Caco-2 (cell line): ENCODE measurements around the gene RBPMS2. TPM values are rescaled to one million over a fixed set of nuclear protein-coding genes. Genes with fewer than 3 reads are reported as not detected.
A peak's percentile ranks its signal among the peaks of the same experiment; 100 is the strongest.

ENCODE experiments used
- BruUV-seq: library from RNA; stranded (reverse); fragments of 400-500 nt; replicated peaks from 2 replicates; lab custom pipeline; 2021; lab: Mats Ljungman, UMichigan
- CTCF ChIA-PET: fragments of 300-600 bp; sonication (Branson Sonifier 250); formaldehyde crosslinking; loops from one replicate; lab custom pipeline; 2022; ENCODE audit warnings: antibody characterized with exemption; lab: Charles Lee
- POLR2A ChIA-PET: fragments of 300-600 bp; sonication (Branson Sonifier 250); formaldehyde crosslinking; loops from one replicate; lab custom pipeline; 2022; ENCODE audit warnings: antibody characterized with exemption; lab: Charles Lee
- DNase-seq, 2 experiments: peaks; one replicate each; pipeline versions ENCODE4 v3.0.0 to v3.0.0-alpha.2; 2020 to 2022
- H3K27me3 ChIP-seq: replicated peaks from 2 replicates; pipeline ENCODE4 v1.6.0; 2011; ENCODE audit warnings: low read length; ENCODE audit not compliant: control insufficient read depth, insufficient read depth
- H3K36me3 ChIP-seq: 2 replicates; pipeline ENCODE4 v1.5.1; 2011; ENCODE audit warnings: low read length; ENCODE audit not compliant: control insufficient read depth, insufficient read depth
- H3K4me1 ChIP-seq: fragments of 250-450 bp; sonication (Bioruptor Pico); 2 replicates; pipeline ENCODE4 v1.5.1; 2020; ENCODE audit warnings: mild to moderate bottlenecking
- H3K4me3 ChIP-seq: 2 replicates; pipeline ENCODE4 v1.5.1; 2011; ENCODE audit warnings: low read depth, mild to moderate bottlenecking, control low read depth, low read length
- H3K9me3 ChIP-seq: fragments of 250-450 bp; sonication (Bioruptor Pico); 2 replicates; pipeline ENCODE4 v1.5.1; 2020; ENCODE audit warnings: mild to moderate bottlenecking, moderate library complexity
- H3K27ac Mint-ChIP-seq: one replicate; pipeline ENCODE4 v1.8.0; 2022; ENCODE audit warnings: mixed read lengths; ENCODE audit not compliant: unreplicated experiment
- H3K27me3 Mint-ChIP-seq: one replicate; pipeline ENCODE4 v1.8.0; 2022; ENCODE audit warnings: mixed read lengths; ENCODE audit not compliant: insufficient read depth, unreplicated experiment
- H3K36me3 Mint-ChIP-seq: one replicate; pipeline ENCODE4 v1.8.0; 2022; ENCODE audit warnings: mild to moderate bottlenecking, mixed read lengths; ENCODE audit not compliant: insufficient read depth, unreplicated experiment
- H3K4me1 Mint-ChIP-seq: one replicate; pipeline ENCODE4 v1.8.0; 2022; ENCODE audit warnings: low read depth, mixed read lengths; ENCODE audit not compliant: unreplicated experiment
- H3K4me3 Mint-ChIP-seq: one replicate; pipeline ENCODE4 v1.8.0; 2022; ENCODE audit warnings: mild to moderate bottlenecking, moderate library complexity, mixed read lengths; ENCODE audit not compliant: unreplicated experiment
- H3K9me3 Mint-ChIP-seq: one replicate; pipeline ENCODE4 v1.8.0; 2022; ENCODE audit warnings: mixed read lengths; ENCODE audit not compliant: unreplicated experiment
- intact Hi-C: fragments of 100-400 bp; cut with micrococcal nuclease; formaldehyde crosslinking; loops from one replicate; pipeline ENCODE4 v1.10.0; 2022; ENCODE audit not compliant: unreplicated experiment
- total RNA-seq: library from RNA; stranded (reverse); gene quantifications from 2 replicates; pipeline ENCODE4 v1.2.3, GENCODE V29; 2022
- TF ChIP-seq, protein P1 (sequence below), 2 experiments: fragments of 200-600 bp in 1 of 2; IDR thresholded peaks; 1 replicate in 1 of 2; 2 replicates in 1 of 2; pipeline versions ENCODE4 v1.5.1 to v1.8.0; 2011 to 2022; ENCODE audit warnings: antibody characterized with exemption in 1 of 2, control low read depth in 1 of 2, inconsistent platforms in 1 of 2, low read depth in 1 of 2, low read length in 1 of 2, mild to moderate bottlenecking in 1 of 2, moderate library complexity in 1 of 2; ENCODE audit not compliant: insufficient read depth in 1 of 2, severe bottlenecking in 1 of 2, unreplicated experiment in 1 of 2

Gene RBPMS2
- total RNA-seq, 1 experiment from 2014 or later, result 9.3 TPM

DNA sequence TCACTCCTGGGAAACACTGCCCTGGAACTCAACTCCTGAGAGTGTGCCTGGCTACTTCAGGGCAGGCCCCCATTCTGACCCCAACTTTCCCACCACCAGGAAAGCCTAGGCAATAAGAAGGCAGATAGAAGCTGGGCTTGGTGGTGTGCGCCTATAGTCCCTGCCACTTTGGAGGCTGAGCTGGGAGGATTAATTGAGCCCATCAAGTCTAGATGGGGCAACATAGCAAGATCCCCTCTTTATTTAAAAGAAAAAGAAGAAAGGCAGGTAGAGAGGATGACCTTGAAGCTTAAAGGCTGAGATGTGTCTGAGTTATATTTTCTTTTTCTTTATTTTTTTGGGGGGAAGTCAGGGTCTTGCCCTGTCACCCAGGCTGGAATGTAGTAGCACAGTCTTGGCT, 4.2 kb upstream of the RBPMS2 start:
- no peak for DNase-seq
- no peak overlapping the region for H3K4me3 ChIP-seq
- Mint-ChIP-seq H3K27ac (no peak overlapping the region), H3K36me3 (no peaks in the 10 kb centered on the region), H3K27me3 (peaks cover 3% of the 10 kb centered on the region), H3K9me3 (no peaks in the 10 kb centered on the region), H3K4me1 (no peaks in the 10 kb centered on the region), H3K4me3 (no peak overlapping the region)
- ChIA-PET CTCF (no interaction called here), POLR2A (no interaction called here)
- no TSS peak for BruUV-seq
- no peaks in the 10 kb centered on the region for H3K36me3 ChIP-seq
- H3K27me3 ChIP-seq, result no peaks in the 10 kb centered on the region
- H3K4me1 ChIP-seq, result no peaks in the 10 kb centered on the region
- H3K9me3 ChIP-seq, result no peaks in the 10 kb centered on the region
- intact Hi-C loops, result no loop called here
- TF ChIP-seq, protein P1, sequence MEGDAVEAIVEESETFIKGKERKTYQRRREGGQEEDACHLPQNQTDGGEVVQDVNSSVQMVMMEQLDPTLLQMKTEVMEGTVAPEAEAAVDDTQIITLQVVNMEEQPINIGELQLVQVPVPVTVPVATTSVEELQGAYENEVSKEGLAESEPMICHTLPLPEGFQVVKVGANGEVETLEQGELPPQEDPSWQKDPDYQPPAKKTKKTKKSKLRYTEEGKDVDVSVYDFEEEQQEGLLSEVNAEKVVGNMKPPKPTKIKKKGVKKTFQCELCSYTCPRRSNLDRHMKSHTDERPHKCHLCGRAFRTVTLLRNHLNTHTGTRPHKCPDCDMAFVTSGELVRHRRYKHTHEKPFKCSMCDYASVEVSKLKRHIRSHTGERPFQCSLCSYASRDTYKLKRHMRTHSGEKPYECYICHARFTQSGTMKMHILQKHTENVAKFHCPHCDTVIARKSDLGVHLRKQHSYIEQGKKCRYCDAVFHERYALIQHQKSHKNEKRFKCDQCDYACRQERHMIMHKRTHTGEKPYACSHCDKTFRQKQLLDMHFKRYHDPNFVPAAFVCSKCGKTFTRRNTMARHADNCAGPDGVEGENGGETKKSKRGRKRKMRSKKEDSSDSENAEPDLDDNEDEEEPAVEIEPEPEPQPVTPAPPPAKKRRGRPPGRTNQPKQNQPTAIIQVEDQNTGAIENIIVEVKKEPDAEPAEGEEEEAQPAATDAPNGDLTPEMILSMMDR (IDR thresholded peaks at IDR 0.05; ENCODE audit: insufficient read depth in 1 of 2, low read depth in 1 of 2, low read length in 1 of 2, severe bottlenecking in 1 of 2, unreplicated experiment in 1 of 2), result no peak

- BruUV-seq, result no TSS peak
- H3K36me3 ChIP-seq, result no peaks in the 10 kb centered on the region
- Mint-ChIP-seq H3K4me1 (no peaks in the 10 kb centered on the region), H3K27me3 (peaks cover 3% of the 10 kb centered on the region), H3K27ac (no peak overlapping the region), H3K36me3 (no peaks in the 10 kb centered on the region), H3K9me3 (no peaks in the 10 kb centered on the region), H3K4me3 (no peak overlapping the region)
- no peak overlapping the region for H3K4me3 ChIP-seq
- intact Hi-C loops, result no loop called here
- ChIA-PET CTCF (no interaction called here), POLR2A (no interaction called here)
- H3K4me1 ChIP-seq, result no peaks in the 10 kb centered on the region
- TF ChIP-seq, protein P1 (IDR thresholded peaks at IDR 0.05; ENCODE audit: insufficient read depth in 1 of 2, low read depth in 1 of 2, low read length in 1 of 2, severe bottlenecking in 1 of 2, unreplicated experiment in 1 of 2), result no peak
- no peaks in the 10 kb centered on the region for H3K9me3 ChIP-seq
- DNase-seq, result no peak
- no peaks in the 10 kb centered on the region for H3K27me3 ChIP-seq
Measured at GRCh38 chr15:64779024-64779423, 3.6 kb upstream of the RBPMS2 start.

DNA sequence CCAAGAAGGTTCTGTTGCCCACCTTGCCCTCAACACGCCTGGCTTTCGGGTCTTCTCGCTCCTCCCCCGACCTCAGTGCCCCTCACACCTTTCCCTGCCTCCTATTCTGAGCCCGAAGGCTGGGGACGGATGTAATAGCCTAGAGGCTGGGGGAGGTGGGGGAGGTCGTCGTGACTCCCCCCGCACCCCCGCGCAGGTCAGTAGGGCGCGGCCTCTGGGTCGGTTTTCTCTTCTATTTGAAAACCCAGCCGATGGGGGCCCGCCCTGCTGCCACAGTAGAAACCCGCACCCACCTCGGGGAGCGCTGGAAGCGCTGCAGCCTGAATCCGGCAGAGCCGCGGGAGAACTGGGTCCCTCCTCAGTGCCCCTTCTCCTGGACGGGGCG, 1.0 kb upstream of the RBPMS2 start:
- Mint-ChIP-seq H3K27ac (no peak overlapping the region), H3K4me3 (peak overlapping the region; percentile 81), H3K27me3 (peaks cover 3% of the 10 kb centered on the region), H3K36me3 (no peaks in the 10 kb centered on the region), H3K4me1 (no peaks in the 10 kb centered on the region), H3K9me3 (no peaks in the 10 kb centered on the region)
- no peak for DNase-seq
- Histone ChIP-seq H3K36me3 (no peaks in the 10 kb centered on the region), H3K4me1 (no peaks in the 10 kb centered on the region; the same call in 1 of the 2 replicates), H3K4me3 (peak overlapping the region; percentile 56), H3K9me3 (no peaks in the 10 kb centered on the region), H3K27me3 (no peaks in the 10 kb centered on the region)
- intact Hi-C loops, result no loop called here
- POLR2A ChIA-PET, result no interaction called here
- TF ChIP-seq, protein P1 (IDR thresholded peaks at IDR 0.05; ENCODE audit: insufficient read depth in 1 of 2, low read depth in 1 of 2, low read length in 1 of 2, severe bottlenecking in 1 of 2, unreplicated experiment in 1 of 2), result no peak
- BruUV-seq, result no TSS peak
- CTCF ChIA-PET, result no interaction called here
